H1 (cell line): ENCODE data around the gene GOLGA6L25.
"Not testable (repeated sequence)": the region's sequence is repeated elsewhere in the genome, so short reads cannot be mapped to it uniquely, and the experiment has no call there.

Source experiments
- CTCF ChIP-seq, 3 experiments: IDR thresholded peaks; 1 replicate in 2 of 3; 2 replicates in 1 of 3; pipeline versions ENCODE4 v1.5.1 to v1.6.1; 2011; ENCODE audit warnings: low read length in 3 of 3, mild to moderate bottlenecking in 3 of 3, inconsistent platforms in 2 of 3, low read depth in 1 of 3, moderate library complexity in 1 of 3; ENCODE audit not compliant: insufficient read depth in 1 of 3; ENCODE audit errors: control extremely low read depth in 1 of 3
- POLR2A ChIP-seq, 2 experiments: IDR thresholded peaks; 1 replicate in 1 of 2; 2 replicates in 1 of 2; pipeline ENCODE4 v1.6.1; 2011; ENCODE audit warnings: low read depth in 2 of 2, low read length in 2 of 2, mild to moderate bottlenecking in 2 of 2; ENCODE audit errors: control extremely low read depth in 1 of 2

GRCh38 chr15:28515208-28515607, 38.2 kb upstream of the GOLGA6L25 start:
- TF ChIP-seq CTCF (IDR thresholded peaks at IDR 0.05; ENCODE audit: control extremely low read depth in 1 of 3, insufficient read depth in 1 of 3, low read depth in 1 of 3, low read length in 3 of 3); POLR2A (IDR thresholded peaks at IDR 0.05; ENCODE audit: control extremely low read depth in 1 of 2, low read depth in 2 of 2, low read length in 2 of 2): not testable (repeated sequence)
